ENCODE results near the gene MAD2L1BP. TPM values are rescaled to one million over a fixed set of nuclear protein-coding genes. Genes with fewer than 3 reads are reported as not detected.
A peak's percentile ranks its signal among the peaks of the same experiment; 100 is the strongest.

MAD2L1BP gene
- total and polyA plus RNA-seq, 2 of the 13 experiments (the other 11 are each of a cell fraction or from before 2014, with no cell fraction given): 54.2 to 55.5 TPM

GRCh38 chr6:43687437-43688347 lies 52.1 kb downstream of the MAD2L1BP start, which contains the start of gene MRPS18A (continued):
- TF ChIP-seq ZSCAN5A (CRISPR knock-in tag; IDR thresholded peaks at IDR 0.05; ENCODE audit: borderline replicate concordance) (no peak), FOXO1 (CRISPR knock-in tag; IDR thresholded peaks at IDR 0.05) (no peak), EP300 (IDR thresholded peaks at IDR 0.05; ENCODE audit: low read depth in 2 of 2, low read length in 2 of 2) (no peak; a peak in 1 of 4 replicates), EP300 (CRISPR knock-in tag; IDR thresholded peaks at IDR 0.05; ENCODE audit: borderline replicate concordance) (no peak), IRF2 (CRISPR knock-in tag; IDR thresholded peaks at IDR 0.05) (peak; percentile 84; the same call in 1 of the 2 replicates), NFKBIZ (CRISPR knock-in tag; IDR thresholded peaks at IDR 0.05) (peak; percentile 67; the same call in 1 of the 2 replicates), ZFX (CRISPR knock-in tag; IDR thresholded peaks at IDR 0.05; ENCODE audit: low read depth) (peak; percentile 79), GLI4 (CRISPR knock-in tag; IDR thresholded peaks at IDR 0.05; ENCODE audit: borderline replicate concordance) (peak; percentile 45; the same call in 1 of the 2 replicates), LCORL (IDR thresholded peaks at IDR 0.05) (0 out of 2 replicates have a peak, but pooled peaks have one; percentile 26), LCORL (CRISPR knock-in tag; IDR thresholded peaks at IDR 0.05) (peak; percentile 83), ZNF614 (CRISPR knock-in tag; IDR thresholded peaks at IDR 0.05; ENCODE audit: borderline replicate concordance) (peak; percentile 61; the same call in 1 of the 2 replicates), CSRNP1 (CRISPR knock-in tag; IDR thresholded peaks at IDR 0.05) (no peak), ZBTB21 (CRISPR knock-in tag; IDR thresholded peaks at IDR 0.05) (0 out of 2 replicates have a peak, but pooled peaks have one; percentile 18), ZNF652 (CRISPR knock-in tag; IDR thresholded peaks at IDR 0.05; ENCODE audit: borderline replicate concordance, low read depth) (no peak), ZNF572 (CRISPR knock-in tag; IDR thresholded peaks at IDR 0.05) (0 out of 2 replicates have a peak, but pooled peaks have one; percentile 51), SP4 (CRISPR knock-in tag; IDR thresholded peaks at IDR 0.05) (peak; percentile 86)
- TF ChIP-seq, protein P1, sequence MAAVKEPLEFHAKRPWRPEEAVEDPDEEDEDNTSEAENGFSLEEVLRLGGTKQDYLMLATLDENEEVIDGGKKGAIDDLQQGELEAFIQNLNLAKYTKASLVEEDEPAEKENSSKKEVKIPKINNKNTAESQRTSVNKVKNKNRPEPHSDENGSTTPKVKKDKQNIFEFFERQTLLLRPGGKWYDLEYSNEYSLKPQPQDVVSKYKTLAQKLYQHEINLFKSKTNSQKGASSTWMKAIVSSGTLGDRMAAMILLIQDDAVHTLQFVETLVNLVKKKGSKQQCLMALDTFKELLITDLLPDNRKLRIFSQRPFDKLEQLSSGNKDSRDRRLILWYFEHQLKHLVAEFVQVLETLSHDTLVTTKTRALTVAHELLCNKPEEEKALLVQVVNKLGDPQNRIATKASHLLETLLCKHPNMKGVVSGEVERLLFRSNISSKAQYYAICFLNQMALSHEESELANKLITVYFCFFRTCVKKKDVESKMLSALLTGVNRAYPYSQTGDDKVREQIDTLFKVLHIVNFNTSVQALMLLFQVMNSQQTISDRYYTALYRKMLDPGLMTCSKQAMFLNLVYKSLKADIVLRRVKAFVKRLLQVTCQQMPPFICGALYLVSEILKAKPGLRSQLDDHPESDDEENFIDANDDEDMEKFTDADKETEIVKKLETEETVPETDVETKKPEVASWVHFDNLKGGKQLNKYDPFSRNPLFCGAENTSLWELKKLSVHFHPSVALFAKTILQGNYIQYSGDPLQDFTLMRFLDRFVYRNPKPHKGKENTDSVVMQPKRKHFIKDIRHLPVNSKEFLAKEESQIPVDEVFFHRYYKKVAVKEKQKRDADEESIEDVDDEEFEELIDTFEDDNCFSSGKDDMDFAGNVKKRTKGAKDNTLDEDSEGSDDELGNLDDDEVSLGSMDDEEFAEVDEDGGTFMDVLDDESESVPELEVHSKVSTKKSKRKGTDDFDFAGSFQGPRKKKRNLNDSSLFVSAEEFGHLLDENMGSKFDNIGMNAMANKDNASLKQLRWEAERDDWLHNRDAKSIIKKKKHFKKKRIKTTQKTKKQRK (IDR thresholded peaks at IDR 0.05; ENCODE audit: low read length): no peak
- TF ChIP-seq, protein P2, sequence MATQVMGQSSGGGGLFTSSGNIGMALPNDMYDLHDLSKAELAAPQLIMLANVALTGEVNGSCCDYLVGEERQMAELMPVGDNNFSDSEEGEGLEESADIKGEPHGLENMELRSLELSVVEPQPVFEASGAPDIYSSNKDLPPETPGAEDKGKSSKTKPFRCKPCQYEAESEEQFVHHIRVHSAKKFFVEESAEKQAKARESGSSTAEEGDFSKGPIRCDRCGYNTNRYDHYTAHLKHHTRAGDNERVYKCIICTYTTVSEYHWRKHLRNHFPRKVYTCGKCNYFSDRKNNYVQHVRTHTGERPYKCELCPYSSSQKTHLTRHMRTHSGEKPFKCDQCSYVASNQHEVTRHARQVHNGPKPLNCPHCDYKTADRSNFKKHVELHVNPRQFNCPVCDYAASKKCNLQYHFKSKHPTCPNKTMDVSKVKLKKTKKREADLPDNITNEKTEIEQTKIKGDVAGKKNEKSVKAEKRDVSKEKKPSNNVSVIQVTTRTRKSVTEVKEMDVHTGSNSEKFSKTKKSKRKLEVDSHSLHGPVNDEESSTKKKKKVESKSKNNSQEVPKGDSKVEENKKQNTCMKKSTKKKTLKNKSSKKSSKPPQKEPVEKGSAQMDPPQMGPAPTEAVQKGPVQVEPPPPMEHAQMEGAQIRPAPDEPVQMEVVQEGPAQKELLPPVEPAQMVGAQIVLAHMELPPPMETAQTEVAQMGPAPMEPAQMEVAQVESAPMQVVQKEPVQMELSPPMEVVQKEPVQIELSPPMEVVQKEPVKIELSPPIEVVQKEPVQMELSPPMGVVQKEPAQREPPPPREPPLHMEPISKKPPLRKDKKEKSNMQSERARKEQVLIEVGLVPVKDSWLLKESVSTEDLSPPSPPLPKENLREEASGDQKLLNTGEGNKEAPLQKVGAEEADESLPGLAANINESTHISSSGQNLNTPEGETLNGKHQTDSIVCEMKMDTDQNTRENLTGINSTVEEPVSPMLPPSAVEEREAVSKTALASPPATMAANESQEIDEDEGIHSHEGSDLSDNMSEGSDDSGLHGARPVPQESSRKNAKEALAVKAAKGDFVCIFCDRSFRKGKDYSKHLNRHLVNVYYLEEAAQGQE (IDR thresholded peaks at IDR 0.05; ENCODE audit: borderline replicate concordance in 1 of 2, low read depth in 1 of 2, low read length in 2 of 2): no peak
